ENCODE measurements around the gene TFDP1. TPM values are rescaled to one million over a fixed set of nuclear protein-coding genes. Genes with fewer than 3 reads are reported as not detected.

Gene TFDP1
- total RNA-seq, 1 donor = 83.8 TPM

DNA sequence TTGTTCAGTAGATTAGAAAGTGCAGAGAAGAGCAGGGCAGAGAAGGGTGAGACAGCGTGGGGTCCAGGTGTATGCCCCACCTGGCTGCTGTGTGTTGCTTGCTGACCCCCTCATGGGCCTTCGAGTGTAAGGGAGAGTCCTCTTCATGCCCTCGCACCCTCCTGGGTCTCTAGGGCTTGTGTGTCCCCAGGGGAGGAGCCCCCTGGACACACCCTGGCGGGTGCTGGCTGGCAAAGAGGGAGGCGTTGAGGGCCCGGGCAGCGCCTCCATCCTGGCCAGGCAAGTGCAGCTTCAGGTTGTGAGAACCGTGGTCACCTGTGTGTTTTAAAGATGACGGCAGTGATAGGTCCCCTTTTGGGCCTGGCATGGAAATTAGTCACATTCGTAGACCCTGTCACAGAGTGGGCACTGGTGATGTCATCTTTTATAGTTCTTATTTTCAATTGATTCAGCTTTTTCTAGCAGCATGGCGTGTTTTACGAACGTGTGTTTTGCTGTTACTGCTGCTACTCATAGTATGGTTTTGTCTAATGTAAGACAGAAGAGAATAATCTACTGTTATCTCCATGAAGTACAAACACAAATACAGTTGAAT is 18.7 kb downstream of the TFDP1 start:
- no peak overlapping the region for H3K4me3 ChIP-seq (ENCODE audit: low read depth, low read length)
- TF ChIP-seq, protein P1, sequence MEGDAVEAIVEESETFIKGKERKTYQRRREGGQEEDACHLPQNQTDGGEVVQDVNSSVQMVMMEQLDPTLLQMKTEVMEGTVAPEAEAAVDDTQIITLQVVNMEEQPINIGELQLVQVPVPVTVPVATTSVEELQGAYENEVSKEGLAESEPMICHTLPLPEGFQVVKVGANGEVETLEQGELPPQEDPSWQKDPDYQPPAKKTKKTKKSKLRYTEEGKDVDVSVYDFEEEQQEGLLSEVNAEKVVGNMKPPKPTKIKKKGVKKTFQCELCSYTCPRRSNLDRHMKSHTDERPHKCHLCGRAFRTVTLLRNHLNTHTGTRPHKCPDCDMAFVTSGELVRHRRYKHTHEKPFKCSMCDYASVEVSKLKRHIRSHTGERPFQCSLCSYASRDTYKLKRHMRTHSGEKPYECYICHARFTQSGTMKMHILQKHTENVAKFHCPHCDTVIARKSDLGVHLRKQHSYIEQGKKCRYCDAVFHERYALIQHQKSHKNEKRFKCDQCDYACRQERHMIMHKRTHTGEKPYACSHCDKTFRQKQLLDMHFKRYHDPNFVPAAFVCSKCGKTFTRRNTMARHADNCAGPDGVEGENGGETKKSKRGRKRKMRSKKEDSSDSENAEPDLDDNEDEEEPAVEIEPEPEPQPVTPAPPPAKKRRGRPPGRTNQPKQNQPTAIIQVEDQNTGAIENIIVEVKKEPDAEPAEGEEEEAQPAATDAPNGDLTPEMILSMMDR (IDR thresholded peaks at IDR 0.05; ENCODE audit: insufficient read depth, low read depth, low read length) = no peak
- DNase-seq (ENCODE audit: low read depth) = no peak

DNA sequence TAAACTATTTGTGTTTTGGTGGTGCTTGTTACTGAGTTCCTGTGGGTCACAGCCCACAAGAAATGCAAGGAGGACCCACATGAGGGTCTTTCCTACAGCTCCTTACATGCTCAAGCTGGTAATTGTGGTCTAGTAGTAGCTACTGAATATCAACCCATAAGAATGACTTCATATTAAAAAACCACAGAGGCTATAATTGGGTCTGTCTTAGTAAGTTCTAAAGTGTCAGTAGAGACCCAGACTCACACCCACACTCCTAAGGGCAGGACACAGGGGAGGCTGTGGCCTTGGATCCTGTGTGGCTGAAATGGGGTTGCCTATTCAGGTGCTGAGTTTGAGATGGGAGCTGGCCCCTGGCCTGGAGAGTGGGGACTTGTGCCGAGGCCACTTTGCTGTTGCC is 19.6 kb downstream of the TFDP1 start:
- no peak for DNase-seq (ENCODE audit: low read depth)
- no peak overlapping the region for H3K4me3 ChIP-seq (ENCODE audit: low read depth, low read length)
- TF ChIP-seq, protein P1 (IDR thresholded peaks at IDR 0.05; ENCODE audit: insufficient read depth, low read depth, low read length) = no peak

DNA sequence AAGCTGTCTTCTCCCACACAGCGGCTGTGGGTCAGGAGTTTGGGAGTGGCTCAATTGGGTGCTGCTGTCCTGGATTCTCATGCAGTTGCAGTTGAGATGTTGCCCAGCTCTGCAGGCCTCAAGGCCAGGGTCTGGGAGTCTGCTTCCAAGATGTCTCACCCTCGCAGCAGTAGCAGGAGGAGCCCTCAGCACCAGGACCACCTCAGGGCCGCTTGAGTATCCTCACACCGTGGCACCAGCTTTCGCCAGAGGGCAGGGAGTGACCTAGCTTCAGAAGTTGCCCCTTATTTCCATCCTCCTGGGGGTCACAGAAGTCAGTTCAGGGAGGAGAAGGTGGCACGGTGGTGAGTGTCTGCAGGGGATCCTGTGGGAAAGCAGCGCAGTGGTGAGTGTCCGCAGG is 20.9 kb downstream of the TFDP1 start:
- TF ChIP-seq, protein P1 (IDR thresholded peaks at IDR 0.05; ENCODE audit: insufficient read depth, low read depth, low read length) = no peak
- H3K4me3 ChIP-seq (ENCODE audit: low read depth, low read length) = no peak overlapping the region
- no peak for DNase-seq (ENCODE audit: low read depth)

- no peak overlapping the region for H3K4me3 ChIP-seq (ENCODE audit: low read depth, low read length)
- DNase-seq (ENCODE audit: low read depth) = no peak
- TF ChIP-seq, protein P1 (IDR thresholded peaks at IDR 0.05; ENCODE audit: insufficient read depth, low read depth, low read length) = no peak
Observed at GRCh38 chr13:113605866-113606438, 21.4 kb downstream of the TFDP1 start.

GRCh38 chr13:113607056-113607888 is 22.7 kb downstream of the TFDP1 start:
- DNase-seq (ENCODE audit: low read depth) = no peak
- H3K4me3 ChIP-seq (ENCODE audit: low read depth, low read length) = no peak overlapping the region
- TF ChIP-seq, protein P1 (IDR thresholded peaks at IDR 0.05; ENCODE audit: insufficient read depth, low read depth, low read length) = no peak

GRCh38 chr13:113607889-113608635 is 23.5 kb downstream of the TFDP1 start:
- no peak for DNase-seq (ENCODE audit: low read depth)
- TF ChIP-seq, protein P1 (IDR thresholded peaks at IDR 0.05; ENCODE audit: insufficient read depth, low read depth, low read length) = no peak
- no peak overlapping the region for H3K4me3 ChIP-seq (ENCODE audit: low read depth, low read length)

All from fibroblast of villous mesenchyme (primary cell).